ENCODE data around the gene ACAP2. TPM values are rescaled to one million over a fixed set of nuclear protein-coding genes. Genes with fewer than 3 reads are reported as not detected.

ACAP2 gene
- total RNA-seq, 4 donors from 2014 or later, result 63.1 to 79.6 (median 68.2) TPM

- no peak for TF ChIP-seq CTCF (IDR thresholded peaks at IDR 0.05; ENCODE audit: low read depth)
These were observed 196.2 kb downstream of the ACAP2 start for GRCh38 chr3:195246581-195246995.

- no peak for TF ChIP-seq CTCF (IDR thresholded peaks at IDR 0.05; ENCODE audit: low read depth)
These were observed 197.3 kb downstream of the ACAP2 start for GRCh38 chr3:195245531-195245951.

- TF ChIP-seq CTCF (IDR thresholded peaks at IDR 0.05; ENCODE audit: low read depth), result no peak
These were observed 201.0 kb downstream of the ACAP2 start for GRCh38 chr3:195241592-195242355.

- TF ChIP-seq CTCF (IDR thresholded peaks at IDR 0.05; ENCODE audit: low read depth), result no peak
These were observed 201.9 kb downstream of the ACAP2 start for GRCh38 chr3:195240939-195241338.

- no peak for TF ChIP-seq CTCF (IDR thresholded peaks at IDR 0.05; ENCODE audit: low read depth)
These were observed 202.6 kb downstream of the ACAP2 start for GRCh38 chr3:195240171-195240701.

- no peak for TF ChIP-seq CTCF (IDR thresholded peaks at IDR 0.05; ENCODE audit: low read depth)
These were observed 203.7 kb downstream of the ACAP2 start for GRCh38 chr3:195239121-195239520.

GRCh38 chr3:195238586-195239118 is 204.2 kb downstream of the ACAP2 start:
- TF ChIP-seq CTCF (IDR thresholded peaks at IDR 0.05; ENCODE audit: low read depth), result no peak
